Activated effector memory CD4-positive, alpha-beta T cell treated with Interleukin-2 at 50 U/mL for 16 hours (primary cell): ENCODE results near the gene GABPB2.
A peak's percentile ranks its signal among the peaks of the same experiment; 100 is the strongest.
"Not testable (repeated sequence)": the region's sequence is repeated elsewhere in the genome, so short reads cannot be mapped to it uniquely, and the experiment has no call there.

Experiments
- DNase-seq: peaks from one replicate; pipeline ENCODE4 v3.0.0-alpha.2; 2020

Gene GABPB2

DNA sequence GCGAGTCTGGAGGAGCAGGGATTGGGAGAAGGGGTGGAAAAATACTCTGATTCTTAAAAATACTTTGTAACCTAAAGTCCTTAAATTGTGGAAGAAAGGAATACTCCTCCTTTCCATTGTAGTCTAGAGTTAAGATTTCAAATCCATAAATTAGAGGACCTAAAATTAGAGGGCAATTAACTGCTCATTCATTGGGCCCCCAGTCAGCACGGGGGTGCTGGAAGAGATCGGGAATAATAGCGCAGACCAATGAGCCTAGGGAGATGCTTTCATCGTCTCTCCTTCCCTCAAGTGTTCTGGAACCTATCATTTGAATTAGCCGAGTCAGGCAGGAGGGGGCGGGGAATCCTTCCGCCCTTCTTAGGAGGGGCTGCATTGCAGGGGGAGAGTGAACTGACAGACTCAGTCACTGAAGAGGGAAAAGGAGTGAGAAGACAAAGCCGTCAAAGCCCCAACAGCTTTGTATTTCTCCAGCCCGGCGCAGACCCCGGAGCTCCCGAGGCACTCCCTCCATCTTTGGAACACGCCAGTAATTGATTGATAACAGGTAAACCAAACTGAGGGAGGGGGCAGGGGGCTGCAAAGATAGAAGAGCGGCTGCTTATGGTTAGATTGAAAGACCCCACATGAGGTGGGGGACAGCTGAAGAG is 10.4 kb upstream of the GABPB2 start, which contains the start of gene MLLT11:
MLLT11 (plus strand) TSS at position 391 of the 650 bp plus-strand sequence. CDS start 6,828 bp downstream, outside the sequence.
- no peak for DNase-seq

DNA sequence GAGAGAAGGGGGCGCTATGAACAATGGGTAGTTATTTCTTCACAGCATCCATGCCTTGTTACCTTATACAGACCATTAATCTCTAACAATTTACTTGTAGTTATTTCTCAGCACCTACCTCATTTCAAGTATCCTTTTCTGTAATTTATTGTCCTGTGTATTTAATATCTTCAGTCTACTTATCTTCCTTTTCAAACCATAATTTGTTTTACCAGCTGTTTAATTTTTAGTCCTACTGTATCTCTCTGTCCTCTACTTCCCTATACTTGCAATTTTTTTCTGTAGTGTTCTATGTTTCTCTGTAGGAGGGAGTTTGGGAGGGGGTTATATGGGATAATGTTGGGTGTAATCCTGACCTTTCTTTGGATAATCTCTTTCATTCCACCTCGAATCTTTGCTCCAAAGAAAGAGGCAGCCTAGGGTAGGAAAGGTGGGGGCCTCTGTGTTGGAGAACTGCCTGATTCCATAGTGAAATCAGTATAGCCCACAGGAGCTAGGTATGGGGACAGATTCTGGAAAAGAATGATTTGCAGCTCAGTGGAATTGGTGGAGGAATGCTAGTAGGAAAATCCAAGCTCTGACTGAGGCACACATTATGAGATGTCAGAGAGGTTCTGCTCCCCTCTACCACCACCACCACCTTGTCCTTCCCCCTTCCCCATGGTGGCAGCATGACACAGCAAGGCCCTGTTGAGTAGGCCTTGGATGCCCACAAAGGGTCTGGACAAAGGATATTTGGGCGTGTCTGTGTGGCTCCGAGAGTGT is 9.7 kb upstream of the GABPB2 start:
- no peak for DNase-seq

DNA sequence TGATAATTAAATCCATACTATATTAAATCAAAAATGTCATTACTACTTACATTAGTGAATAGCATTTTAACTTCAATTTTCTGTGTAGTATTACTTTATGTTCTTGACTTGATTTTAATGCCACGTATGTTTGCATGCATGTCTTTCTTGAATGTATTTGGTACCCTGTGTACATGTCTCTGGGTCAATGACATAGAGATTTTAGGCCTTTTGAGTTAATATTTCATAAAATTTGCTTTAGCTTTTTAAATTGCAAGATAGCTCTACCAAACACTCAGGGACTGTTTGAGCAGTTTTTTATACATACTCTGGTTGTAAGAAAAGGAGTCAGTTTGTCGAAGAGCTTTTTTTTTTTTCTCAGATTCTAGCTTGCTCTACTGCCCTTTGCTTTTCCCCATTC is 8.9 kb upstream of the GABPB2 start:
- DNase-seq, result no peak

GRCh38 chr1:151062741-151063371 is 7.7 kb upstream of the GABPB2 start:
- no peak for DNase-seq

GRCh38 chr1:151065089-151065645 is 5.4 kb upstream of the GABPB2 start:
- no peak for DNase-seq

DNA sequence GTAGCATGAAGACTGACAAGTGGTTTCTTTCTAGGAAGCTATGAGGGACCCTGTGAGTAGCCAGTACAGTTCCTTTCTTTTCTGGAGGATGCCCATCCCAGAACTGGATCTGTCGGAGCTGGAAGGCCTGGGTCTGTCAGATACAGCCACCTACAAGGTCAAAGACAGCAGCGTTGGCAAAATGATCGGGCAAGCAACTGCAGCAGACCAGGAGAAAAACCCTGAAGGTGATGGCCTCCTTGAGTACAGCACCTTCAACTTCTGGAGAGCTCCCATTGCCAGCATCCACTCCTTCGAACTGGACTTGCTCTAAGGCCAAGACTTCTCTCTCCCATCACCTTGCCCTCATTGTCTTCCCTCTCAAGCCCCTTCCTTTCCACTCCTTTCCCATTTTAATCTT is 3.4 kb upstream of the GABPB2 start:
- DNase-seq, result no peak

DNA sequence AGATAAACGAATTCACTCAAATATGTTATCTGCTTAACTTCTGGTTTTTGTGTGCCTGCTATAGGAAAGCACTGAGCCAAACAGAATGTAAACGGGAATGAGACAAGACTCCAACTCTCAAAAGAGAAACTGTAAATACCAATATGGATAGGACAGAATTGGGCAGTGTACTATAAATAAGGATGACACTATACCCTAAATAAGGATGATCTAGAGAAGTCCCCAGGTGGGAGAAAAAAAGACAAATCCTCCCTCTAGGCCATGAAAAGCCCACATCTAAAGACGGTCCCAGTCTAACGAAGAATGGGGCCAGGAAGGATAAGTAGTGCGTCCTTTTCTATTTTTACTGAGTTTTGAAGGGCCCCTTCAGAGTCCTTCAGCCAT is 1.5 kb upstream of the GABPB2 start:
- no peak for DNase-seq

- no peak for DNase-seq
Observed at GRCh38 chr1:151072224-151072623, 1.7 kb downstream of the GABPB2 start.

GRCh38 chr1:151085953-151086559 is 15.5 kb downstream of the GABPB2 start:
- no peak for DNase-seq

DNA sequence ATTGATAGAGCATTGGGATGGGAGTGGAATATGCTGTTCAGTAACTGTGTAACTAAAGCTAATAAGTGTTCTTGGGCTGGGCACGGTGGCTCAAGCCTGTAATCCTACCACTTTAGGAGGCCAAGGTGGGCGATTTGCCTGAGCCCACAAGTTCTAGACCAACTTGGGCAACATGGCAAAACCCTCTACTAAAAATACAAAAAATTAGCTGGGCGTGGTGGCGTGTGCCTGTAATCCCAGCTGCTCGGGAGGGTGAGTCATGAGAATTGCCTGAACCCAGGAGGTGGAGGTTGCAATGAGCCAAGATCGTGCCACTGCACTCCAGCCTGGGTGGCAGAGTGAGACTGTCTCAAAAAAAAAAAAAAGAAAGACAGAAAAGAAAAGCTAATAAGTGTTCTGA is 26.9 kb downstream of the GABPB2 start:
- not testable (repeated sequence) for DNase-seq

DNA sequence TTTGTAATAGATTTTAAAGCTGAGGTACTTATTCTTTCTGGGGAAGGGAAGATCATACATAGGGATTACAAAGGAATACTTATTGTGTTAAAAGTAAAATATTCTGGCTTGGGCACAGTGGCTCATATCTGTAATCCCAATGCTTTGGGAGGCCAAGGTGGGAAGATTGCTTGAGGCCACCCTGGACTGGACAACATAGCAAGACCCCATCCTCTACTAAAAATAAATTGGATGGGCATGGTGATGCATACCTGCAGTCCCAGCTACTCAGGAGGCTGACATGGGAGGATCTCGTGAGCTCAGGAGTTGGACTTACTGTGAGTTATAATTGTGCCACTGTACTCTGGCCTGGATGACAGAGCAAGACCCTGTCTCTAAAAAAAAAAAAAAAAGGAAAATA is 27.6 kb downstream of the GABPB2 start:
- no peak for DNase-seq

DNA sequence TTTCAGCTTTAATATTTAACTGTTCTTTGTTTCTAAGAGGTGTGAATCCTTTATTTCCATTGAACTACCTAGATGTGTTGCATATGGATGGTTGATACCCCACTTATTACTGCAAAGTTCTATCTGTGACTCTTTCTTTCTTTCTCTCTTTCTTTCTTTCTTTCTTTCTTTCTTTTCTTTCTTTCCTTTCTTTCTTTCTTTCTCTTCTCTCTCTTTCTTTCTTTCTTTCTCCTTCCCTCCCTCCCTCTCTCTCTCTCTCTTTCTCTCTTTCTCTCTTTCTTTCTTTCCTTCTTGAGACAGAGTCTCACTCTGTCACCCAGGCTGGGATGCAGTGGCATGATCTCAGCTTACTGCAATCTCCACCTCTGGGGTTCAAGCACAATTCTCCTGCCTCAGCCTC is 34.1 kb downstream of the GABPB2 start:
- no peak for DNase-seq

DNA sequence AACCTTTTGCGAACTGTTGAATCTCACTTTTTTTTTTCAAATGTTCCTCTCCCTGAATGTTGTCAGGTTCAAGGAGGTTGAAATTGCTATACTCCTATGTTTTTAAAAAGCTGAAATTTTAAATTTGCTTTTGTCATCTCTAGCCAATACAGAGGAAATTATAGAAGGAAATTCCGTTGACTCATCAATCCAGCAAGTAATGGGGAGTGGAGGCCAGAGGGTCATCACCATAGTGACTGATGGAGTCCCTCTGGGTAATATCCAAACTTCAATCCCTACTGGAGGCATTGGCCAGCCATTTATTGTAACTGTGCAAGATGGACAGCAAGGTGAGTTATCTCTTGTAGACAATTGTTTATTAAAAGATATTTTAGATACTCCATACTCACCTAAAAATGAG is 36.3 kb downstream of the GABPB2 start:
- DNase-seq, result no peak

GRCh38 chr1:151108331-151108730 is 37.8 kb downstream of the GABPB2 start:
- no peak for DNase-seq

DNA sequence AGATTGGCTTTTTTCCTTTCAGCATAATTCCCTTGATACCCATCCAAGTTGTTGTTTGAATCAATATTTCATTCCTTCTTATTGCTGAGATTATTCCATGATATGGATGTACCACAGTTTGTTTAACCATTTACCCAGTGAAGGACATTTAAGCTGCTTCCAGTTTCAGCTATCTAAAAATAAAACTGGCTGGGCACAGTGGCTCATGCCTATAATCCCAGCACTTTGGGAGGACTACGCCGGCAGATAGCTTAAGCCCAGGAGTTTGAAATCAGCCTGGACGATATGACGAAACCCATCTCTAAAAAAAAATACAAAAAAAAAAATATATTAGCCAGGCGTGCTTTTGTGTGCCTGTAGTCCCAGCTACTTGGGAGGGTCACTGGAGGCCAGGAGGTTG is 43.3 kb downstream of the GABPB2 start:
- DNase-seq, result no peak

DNA sequence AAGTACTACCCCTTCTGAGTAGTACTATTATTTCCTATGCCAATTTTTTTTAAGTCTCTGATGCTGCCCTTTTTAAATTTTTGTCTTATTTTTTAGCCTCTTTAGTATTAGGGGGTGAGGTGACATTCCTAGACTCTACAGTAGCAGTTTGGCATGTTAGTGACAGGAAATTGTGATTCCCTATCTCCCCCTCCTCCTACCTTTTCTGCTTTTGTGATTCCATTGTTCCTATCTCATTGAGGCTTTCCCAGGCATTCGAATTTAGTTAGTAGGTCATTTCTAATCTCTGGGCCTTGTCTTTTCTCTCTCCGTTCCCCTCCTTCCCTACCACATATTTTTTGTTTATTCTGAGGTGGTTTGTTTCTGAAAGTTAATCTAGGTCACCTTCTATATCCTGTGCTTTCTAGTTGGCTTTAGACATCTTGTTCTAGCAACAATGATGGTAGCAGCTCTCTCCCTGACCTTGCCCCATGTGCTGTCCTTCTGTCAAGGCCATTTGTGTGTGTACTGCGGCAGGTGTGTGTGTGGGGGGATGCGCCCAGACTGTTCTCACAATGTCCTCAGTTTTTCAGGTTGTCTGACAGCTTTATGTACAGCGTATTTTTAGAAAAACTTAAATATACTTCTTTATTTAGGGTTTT is 54.3 kb downstream of the GABPB2 start:
- no peak for DNase-seq

GRCh38 chr1:151128800-151129199 is 58.2 kb downstream of the GABPB2 start:
- DNase-seq, result no peak

GRCh38 chr1:151130987-151131586 is 60.5 kb downstream of the GABPB2 start:
- DNase-seq, result peak; percentile 57

GRCh38 chr1:151131701-151132334 is 61.3 kb downstream of the GABPB2 start:
- DNase-seq, result no peak

- DNase-seq, result no peak
Observed at GRCh38 chr1:151132335-151133017, 61.9 kb downstream of the GABPB2 start.
